Activated CD8-positive, alpha-beta T cell treated with anti-CD3 and anti-CD28 coated beads, Interleukin-2, amount 10 ng/mL, durations not matched to agents 7 days and 5 days (primary cell): Measurements from ENCODE around the gene FNBP1. TPM values are rescaled to one million over a fixed set of nuclear protein-coding genes. Genes with fewer than 3 reads are reported as not detected.
"Not testable (repeated sequence)": the region's sequence is repeated elsewhere in the genome, so short reads cannot be mapped to it uniquely, and the experiment has no call there.

Experiments used
- ATAC-seq: fragments of 150-1000 bp; cut with Tn5 transposase; one replicate; pipeline ENCODE4 v1.10.0; 2021; ENCODE audit warnings: moderate library complexity
- CTCF ChIA-PET: fragments of 350-600 bp; sonication (Branson Sonifier 250); formaldehyde crosslinking; loops from one replicate; lab custom pipeline; 2021; ENCODE audit warnings: antibody characterized with exemption; lab: Charles Lee
- POLR2A ChIA-PET: fragments of 350-600 bp; sonication (Branson Sonifier 250); formaldehyde crosslinking; loops from one replicate; lab custom pipeline; 2021; ENCODE audit warnings: antibody characterized with exemption; lab: Charles Lee
- DNase-seq: peaks from one replicate; pipeline ENCODE4 v3.0.0-alpha.2; 2020
- H3K27ac Mint-ChIP-seq: one replicate; pipeline ENCODE4 v1.8.0; 2021; ENCODE audit warnings: mild to moderate bottlenecking, mixed read lengths
- H3K27me3 Mint-ChIP-seq: one replicate; pipeline ENCODE4 v1.8.0; 2021; ENCODE audit warnings: low read depth, mixed read lengths
- H3K36me3 Mint-ChIP-seq: one replicate; pipeline ENCODE4 v1.8.0; 2021; ENCODE audit warnings: low read depth, mixed read lengths
- H3K4me1 Mint-ChIP-seq: one replicate; pipeline ENCODE4 v1.8.0; 2021; ENCODE audit warnings: low read depth, mixed read lengths
- H3K4me3 Mint-ChIP-seq: one replicate; pipeline ENCODE4 v1.8.0; 2021; ENCODE audit warnings: mild to moderate bottlenecking, mixed read lengths
- H3K9me3 Mint-ChIP-seq: one replicate; pipeline ENCODE4 v1.8.0; 2022; ENCODE audit warnings: mixed read lengths; ENCODE audit not compliant: insufficient read depth
- total RNA-seq, 2 experiments: library from RNA; stranded (reverse); gene quantifications; one replicate each; pipeline ENCODE4 v1.2.3, GENCODE V29; 2021

FNBP1 gene
- total RNA-seq, 2 experiments from 2014 or later: 173 to 176 TPM

DNA sequence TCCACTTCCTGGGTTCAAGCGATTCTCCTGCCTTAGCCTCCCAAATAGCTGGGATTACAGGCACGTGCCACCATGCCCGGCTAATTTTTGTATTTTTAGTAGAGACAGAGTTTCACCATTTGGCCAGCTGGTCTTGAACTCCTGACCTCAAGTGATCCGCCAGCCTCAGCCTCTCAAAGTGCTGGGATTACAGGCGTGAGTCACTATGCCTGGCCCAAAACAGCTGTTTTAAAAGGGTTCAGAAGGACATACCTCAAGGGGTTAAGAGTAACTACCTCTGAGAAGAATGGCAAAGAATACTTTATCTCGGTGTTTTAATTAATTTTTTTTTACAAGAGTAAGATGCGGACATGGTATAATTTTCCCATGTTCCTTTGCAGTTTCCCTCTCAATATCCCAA lies 94.4 kb downstream of the FNBP1 start:
- not testable (repeated sequence) for H3K9me3 Mint-ChIP-seq, DNase-seq, H3K4me3 Mint-ChIP-seq, H3K27ac Mint-ChIP-seq, H3K27me3 Mint-ChIP-seq, ATAC-seq
- peaks cover 47% of the 10 kb centered on the region for H3K4me1 Mint-ChIP-seq
- POLR2A ChIA-PET: interaction anchor here (2.0 kb wide), 1 partner anchor 14 kb away, joined by 7 read pairs; no protein-coding TSS in a partner anchor
- peaks cover 68% of the 10 kb centered on the region for H3K36me3 Mint-ChIP-seq
- CTCF ChIA-PET: interaction anchor here (1.1 kb wide), 1 partner anchor 63 kb away, joined by 3 read pairs; no protein-coding TSS in a partner anchor

GRCh38 chr9:129946246-129946995 lies 96.6 kb downstream of the FNBP1 start:
- ATAC-seq: no peak
- Mint-ChIP-seq H3K4me3 (peak overlapping the region; percentile 22), H3K4me1 (peaks cover 56% of the 10 kb centered on the region), H3K36me3 (peaks cover 72% of the 10 kb centered on the region), H3K27ac (peak overlapping the region; percentile 85), H3K27me3 (no peaks in the 10 kb centered on the region), H3K9me3 (peaks cover 12% of the 10 kb centered on the region)
- ChIA-PET POLR2A (interaction anchor here (2.1 to 2.6 kb wide), 2 partner anchors 55 to 58 kb away, joined by 8 to 15 read pairs; no protein-coding TSS in a partner anchor), CTCF (interaction anchor here (1.0 to 1.3 kb wide), 2 partner anchors 15 to 61 kb away, joined by 3 to 4 read pairs; no protein-coding TSS in a partner anchor)
- DNase-seq: no peak

DNA sequence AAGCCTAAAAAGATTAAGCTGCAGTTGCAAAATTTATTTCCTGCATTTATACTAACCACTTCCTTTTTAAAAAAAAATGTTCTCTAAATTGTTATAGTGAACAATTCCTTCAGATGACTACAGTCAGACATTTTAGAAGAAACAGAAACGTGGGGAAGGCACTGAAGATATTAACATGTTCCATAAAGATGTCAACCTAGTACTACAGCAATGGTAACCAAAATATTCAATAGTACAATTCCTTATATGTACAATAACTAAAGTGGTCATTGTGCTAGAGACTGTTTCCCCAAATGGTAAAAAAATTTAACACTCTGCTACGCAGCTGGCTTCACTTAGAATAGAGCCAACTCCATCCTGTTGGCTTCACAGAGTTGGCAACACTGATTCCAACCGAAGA lies 97.7 kb downstream of the FNBP1 start:
- DNase-seq (no peak), ATAC-seq (peak; percentile 27)
- no peaks in the 10 kb centered on the region for H3K27me3 Mint-ChIP-seq
- H3K4me3 Mint-ChIP-seq: peak overlapping the region; percentile 31
- ChIA-PET POLR2A (interaction anchor here (0.6 to 2.6 kb wide), 8 partner anchors 9 to 94 kb away, joined by 3 to 15 read pairs (median 5); no protein-coding TSS in a partner anchor), CTCF (interaction anchor here (0.8 to 1.5 kb wide), 10 partner anchors 12 to 108 kb away, joined by 3 to 7 read pairs (median 3); partner anchors contain the start of gene GPR107)
- H3K9me3 Mint-ChIP-seq: peaks cover 12% of the 10 kb centered on the region
- peaks cover 55% of the 10 kb centered on the region for H3K4me1 Mint-ChIP-seq
- H3K27ac Mint-ChIP-seq: peak overlapping the region; percentile 81
- peaks cover 74% of the 10 kb centered on the region for H3K36me3 Mint-ChIP-seq

DNA sequence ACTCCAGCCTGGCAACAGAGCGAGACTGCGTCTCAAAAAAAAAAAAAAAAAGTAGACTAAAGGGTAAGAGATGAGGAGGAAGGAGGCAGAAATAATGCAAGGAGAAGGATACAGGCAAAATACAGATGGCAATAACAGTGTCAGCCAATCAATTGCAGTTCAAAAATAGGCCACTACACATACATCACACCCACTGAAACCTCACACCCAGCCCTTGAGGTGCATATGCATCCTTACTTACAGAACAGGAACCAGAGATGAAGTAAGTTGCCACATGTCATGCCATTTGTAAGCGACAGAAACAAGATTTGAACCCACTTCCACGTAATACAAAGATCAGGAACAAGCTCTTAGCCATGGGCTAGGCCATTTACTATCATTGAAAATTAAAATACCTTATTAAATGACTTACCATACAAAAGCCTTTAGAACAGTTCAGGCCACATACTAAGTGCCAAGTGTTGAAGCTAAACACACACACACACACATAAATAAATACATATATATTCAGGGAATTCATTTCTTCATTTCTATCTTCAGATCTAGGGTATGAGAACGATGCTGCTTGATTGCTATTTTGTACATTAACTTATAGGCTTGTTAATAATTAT lies 98.4 kb downstream of the FNBP1 start:
- Mint-ChIP-seq H3K9me3 (peaks cover 12% of the 10 kb centered on the region), H3K27me3 (no peaks in the 10 kb centered on the region), H3K27ac (peak overlapping the region; percentile 81), H3K36me3 (peaks cover 71% of the 10 kb centered on the region), H3K4me3 (peak overlapping the region; percentile 12), H3K4me1 (peaks cover 56% of the 10 kb centered on the region)
- ATAC-seq (peak; percentile 95), DNase-seq (peak; percentile 83)
- CTCF ChIA-PET: interaction anchor here (0.8 to 1.5 kb wide), 10 partner anchors 11 to 109 kb away, joined by 3 to 7 read pairs (median 3); partner anchors contain the start of gene GPR107
- POLR2A ChIA-PET: interaction anchor here (0.7 to 2.6 kb wide), 6 partner anchors 8 to 95 kb away, joined by 3 to 15 read pairs (median 6); no protein-coding TSS in a partner anchor

GRCh38 chr9:129939431-129939830 lies 103.6 kb downstream of the FNBP1 start:
- ChIA-PET POLR2A (interaction anchor here (0.9 kb wide), 1 partner anchor 51 kb away, joined by 3 read pairs; no protein-coding TSS in a partner anchor), CTCF (no interaction called here)
- H3K27ac Mint-ChIP-seq: peak overlapping the region; percentile 60
- H3K4me3 Mint-ChIP-seq: no peak overlapping the region
- peaks cover 12% of the 10 kb centered on the region for H3K9me3 Mint-ChIP-seq
- peaks cover 64% of the 10 kb centered on the region for H3K36me3 Mint-ChIP-seq
- no peak for DNase-seq
- H3K27me3 Mint-ChIP-seq: no peaks in the 10 kb centered on the region
- H3K4me1 Mint-ChIP-seq: peaks cover 63% of the 10 kb centered on the region
- no peak for ATAC-seq

DNA sequence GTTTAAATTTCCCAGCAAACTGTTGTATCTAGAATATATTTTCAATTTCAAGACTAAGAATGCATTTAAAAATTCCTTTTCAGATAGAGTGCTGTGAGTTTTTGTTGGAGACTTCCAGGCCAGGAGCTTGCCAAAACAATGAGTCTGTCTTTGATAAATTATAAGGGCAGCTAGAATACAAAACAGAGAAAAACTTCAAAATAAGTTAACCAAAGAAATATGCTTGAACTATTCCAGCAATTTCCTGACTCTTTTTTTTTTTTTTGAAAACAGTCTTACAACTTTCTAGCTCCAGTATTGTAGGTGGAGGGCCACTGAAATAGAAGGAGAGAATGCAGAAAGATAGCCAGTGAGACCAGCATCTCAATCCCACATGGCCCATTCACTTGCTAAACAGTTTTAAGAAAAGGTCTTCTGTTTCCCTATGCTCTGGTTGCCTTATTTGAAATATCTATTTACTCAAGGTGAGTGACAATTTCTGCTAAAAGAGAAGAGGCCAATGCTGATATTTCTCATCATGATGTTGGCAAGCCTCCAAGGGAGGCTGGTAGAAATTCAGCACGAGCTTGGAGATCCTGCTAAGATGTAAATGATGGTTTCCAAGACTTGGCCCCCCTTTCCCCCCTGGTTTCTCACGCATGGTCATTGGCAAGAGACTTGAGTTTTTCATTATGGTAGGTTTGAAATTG lies 104.6 kb downstream of the FNBP1 start:
- H3K27me3 Mint-ChIP-seq: no peaks in the 10 kb centered on the region
- ATAC-seq (no peak), DNase-seq (no peak)
- POLR2A ChIA-PET: interaction anchor here (0.6 to 0.9 kb wide), 2 partner anchors 50 to 73 kb away, joined by 3 read pairs; no protein-coding TSS in a partner anchor
- CTCF ChIA-PET: interaction anchor here (1.4 to 1.8 kb wide), 3 partner anchors 18 to 128 kb away, joined by 3 to 5 read pairs (median 5); no protein-coding TSS in a partner anchor
- peaks cover 65% of the 10 kb centered on the region for H3K36me3 Mint-ChIP-seq
- no peak overlapping the region for H3K4me3 Mint-ChIP-seq
- H3K27ac Mint-ChIP-seq: peak overlapping the region; percentile 62
- peaks cover 9% of the 10 kb centered on the region for H3K9me3 Mint-ChIP-seq
- peaks cover 65% of the 10 kb centered on the region for H3K4me1 Mint-ChIP-seq

DNA sequence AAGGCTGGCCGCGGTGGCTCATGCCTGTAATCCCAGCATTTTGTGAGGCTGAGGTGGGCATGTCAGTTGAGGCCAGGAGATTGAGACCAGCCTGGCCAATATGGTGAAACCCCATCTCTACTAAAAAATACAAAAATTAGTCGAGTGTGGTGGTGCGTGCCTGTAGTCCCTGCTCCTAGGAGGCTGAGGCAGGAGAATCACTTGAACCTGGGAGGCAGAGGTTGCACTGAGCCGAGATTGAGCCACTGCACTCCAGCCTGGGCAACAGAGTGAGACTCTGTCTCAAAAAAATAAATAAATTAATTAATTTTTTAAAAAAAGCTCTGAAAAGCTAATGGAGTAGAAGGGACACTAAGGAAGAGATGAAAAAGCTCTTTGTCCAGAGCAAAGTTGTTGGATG lies 105.1 kb downstream of the FNBP1 start:
- H3K4me3 Mint-ChIP-seq, H3K27ac Mint-ChIP-seq, H3K27me3 Mint-ChIP-seq, H3K9me3 Mint-ChIP-seq, DNase-seq, ATAC-seq: not testable (repeated sequence)
- ChIA-PET CTCF (interaction anchor here (1.4 to 1.8 kb wide), 3 partner anchors 19 to 129 kb away, joined by 3 to 5 read pairs (median 5); no protein-coding TSS in a partner anchor), POLR2A (interaction anchor here (0.6 kb wide), 1 partner anchor 73 kb away, joined by 3 read pairs; no protein-coding TSS in a partner anchor)
- peaks cover 67% of the 10 kb centered on the region for H3K4me1 Mint-ChIP-seq
- H3K36me3 Mint-ChIP-seq: peaks cover 63% of the 10 kb centered on the region

- ChIA-PET CTCF (no interaction called here), POLR2A (interaction anchor here (0.8 to 2.1 kb wide), 3 partner anchors 9 to 48 kb away, joined by 3 to 6 read pairs (median 5); no protein-coding TSS in a partner anchor)
- Mint-ChIP-seq H3K27me3 (no peaks in the 10 kb centered on the region), H3K4me1 (peaks cover 74% of the 10 kb centered on the region), H3K27ac (no peak overlapping the region), H3K4me3 (no peak overlapping the region), H3K9me3 (no peaks in the 10 kb centered on the region), H3K36me3 (peaks cover 58% of the 10 kb centered on the region)
- ATAC-seq: no peak
- no peak for DNase-seq
Measured at GRCh38 chr9:129936222-129936621, 106.8 kb downstream of the FNBP1 start.

DNA sequence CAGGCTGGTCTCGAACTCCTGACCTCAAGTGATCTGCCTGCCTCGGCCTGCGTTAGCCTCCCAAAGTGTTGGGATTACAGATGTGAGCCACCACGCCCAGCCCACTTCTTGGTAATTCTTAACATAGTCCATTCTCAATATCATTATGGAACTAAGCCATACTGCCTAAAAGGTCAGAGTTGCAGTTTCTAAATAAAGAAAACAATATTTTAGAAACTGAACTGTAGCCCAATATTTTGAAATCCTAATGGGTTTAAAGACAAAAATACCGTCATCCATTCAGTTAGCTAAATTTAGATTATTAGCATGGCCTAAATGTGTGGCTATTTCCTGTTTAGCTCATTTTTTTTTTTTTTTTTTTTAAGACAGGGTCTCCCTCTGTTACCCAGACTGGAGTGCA lies 108.2 kb downstream of the FNBP1 start:
- Mint-ChIP-seq H3K4me3 (no peak overlapping the region), H3K36me3 (peaks cover 61% of the 10 kb centered on the region), H3K27me3 (no peaks in the 10 kb centered on the region), H3K27ac (peak overlapping the region; percentile 51), H3K9me3 (no peaks in the 10 kb centered on the region), H3K4me1 (peaks cover 77% of the 10 kb centered on the region)
- DNase-seq (no peak), ATAC-seq (no peak)
- ChIA-PET CTCF (interaction anchor here (0.9 kb wide), 1 partner anchor 48 kb away, joined by 3 read pairs; no protein-coding TSS in a partner anchor), POLR2A (no interaction called here)

DNA sequence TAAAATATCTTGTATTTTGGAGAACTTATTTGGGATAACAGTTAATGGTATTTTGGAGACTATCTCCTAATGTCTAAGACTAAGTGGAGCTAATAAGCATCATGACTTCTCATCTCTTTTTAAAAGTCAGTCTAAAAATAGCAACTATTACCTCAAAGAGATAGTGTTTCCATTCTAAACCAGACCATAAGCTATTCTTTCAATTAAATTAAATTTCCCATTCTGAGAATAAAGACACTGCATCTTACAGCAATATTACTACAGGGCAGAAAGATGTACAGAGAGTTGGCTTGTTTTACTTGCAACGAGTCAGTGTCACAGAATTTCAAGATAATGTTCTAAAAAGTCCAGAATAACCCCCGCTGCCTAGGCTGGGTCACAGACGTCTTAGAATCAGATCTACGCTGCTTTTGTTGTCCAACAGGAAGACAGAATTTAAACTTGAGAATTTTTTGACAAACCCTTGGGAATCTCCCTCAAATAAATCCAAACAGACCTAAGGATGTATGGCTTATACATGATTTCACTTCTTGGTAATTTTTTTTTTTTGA lies 108.9 kb downstream of the FNBP1 start:
- ATAC-seq (peak; percentile 28), DNase-seq (no peak)
- Mint-ChIP-seq H3K36me3 (peaks cover 59% of the 10 kb centered on the region), H3K4me3 (no peak overlapping the region), H3K27ac (peak overlapping the region; percentile 51), H3K9me3 (no peaks in the 10 kb centered on the region), H3K27me3 (no peaks in the 10 kb centered on the region), H3K4me1 (peaks cover 73% of the 10 kb centered on the region)
- CTCF ChIA-PET: interaction anchor here (1.2 to 3.3 kb wide), 6 partner anchors 8 to 120 kb away, joined by 3 to 16 read pairs (median 6); partner anchors contain the start of gene GPR107
- POLR2A ChIA-PET: interaction anchor here (0.9 to 1.9 kb wide), 7 partner anchors 9 to 106 kb away, joined by 3 to 6 read pairs (median 3); no protein-coding TSS in a partner anchor
